C4-2B (cell line): Measurements from ENCODE around the gene ATL3.
"Not testable (repeated sequence)": the region's sequence is repeated elsewhere in the genome, so short reads cannot be mapped to it uniquely, and the experiment has no call there.

Experiments used
- H3K27ac ChIP-seq: fragments of 450-650 bp; 2 replicates; pipeline ENCODE4 v1.5.1; 2017
- ZFX ChIP-seq: fragments of 450-650 bp; IDR thresholded peaks from 2 replicates; pipeline ENCODE4 v1.6.1; 2017
- TF ChIP-seq, protein P1 (sequence below): fragments of 450-650 bp; conservative IDR thresholded peaks from 2 replicates; pipeline ENCODE4 v1.5.1; 2017; ENCODE audit warnings: mild to moderate bottlenecking

The ATL3 gene

DNA sequence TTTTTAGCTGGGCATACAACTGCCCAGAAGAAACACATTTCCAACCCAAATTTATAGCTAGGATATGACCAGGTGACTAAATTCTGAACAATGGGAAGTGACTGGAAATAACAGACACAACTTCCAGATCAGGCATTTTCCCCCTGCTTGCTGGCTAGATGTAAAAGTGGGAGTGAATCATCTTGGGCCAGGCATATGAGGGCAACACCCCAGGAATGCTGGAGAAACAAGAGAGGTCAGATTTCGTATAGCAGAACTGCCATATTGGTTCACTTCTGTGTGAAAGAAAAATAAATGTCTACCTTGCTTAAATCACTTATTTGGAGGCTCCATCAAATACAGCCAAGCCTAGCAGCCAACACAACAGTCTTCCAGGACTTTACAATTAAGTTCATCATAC lies 7.4 kb downstream of the ATL3 start:
- TF ChIP-seq, protein P1, sequence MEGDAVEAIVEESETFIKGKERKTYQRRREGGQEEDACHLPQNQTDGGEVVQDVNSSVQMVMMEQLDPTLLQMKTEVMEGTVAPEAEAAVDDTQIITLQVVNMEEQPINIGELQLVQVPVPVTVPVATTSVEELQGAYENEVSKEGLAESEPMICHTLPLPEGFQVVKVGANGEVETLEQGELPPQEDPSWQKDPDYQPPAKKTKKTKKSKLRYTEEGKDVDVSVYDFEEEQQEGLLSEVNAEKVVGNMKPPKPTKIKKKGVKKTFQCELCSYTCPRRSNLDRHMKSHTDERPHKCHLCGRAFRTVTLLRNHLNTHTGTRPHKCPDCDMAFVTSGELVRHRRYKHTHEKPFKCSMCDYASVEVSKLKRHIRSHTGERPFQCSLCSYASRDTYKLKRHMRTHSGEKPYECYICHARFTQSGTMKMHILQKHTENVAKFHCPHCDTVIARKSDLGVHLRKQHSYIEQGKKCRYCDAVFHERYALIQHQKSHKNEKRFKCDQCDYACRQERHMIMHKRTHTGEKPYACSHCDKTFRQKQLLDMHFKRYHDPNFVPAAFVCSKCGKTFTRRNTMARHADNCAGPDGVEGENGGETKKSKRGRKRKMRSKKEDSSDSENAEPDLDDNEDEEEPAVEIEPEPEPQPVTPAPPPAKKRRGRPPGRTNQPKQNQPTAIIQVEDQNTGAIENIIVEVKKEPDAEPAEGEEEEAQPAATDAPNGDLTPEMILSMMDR = no peak
- TF ChIP-seq ZFX = no peak
- H3K27ac ChIP-seq = no peak overlapping the region

DNA sequence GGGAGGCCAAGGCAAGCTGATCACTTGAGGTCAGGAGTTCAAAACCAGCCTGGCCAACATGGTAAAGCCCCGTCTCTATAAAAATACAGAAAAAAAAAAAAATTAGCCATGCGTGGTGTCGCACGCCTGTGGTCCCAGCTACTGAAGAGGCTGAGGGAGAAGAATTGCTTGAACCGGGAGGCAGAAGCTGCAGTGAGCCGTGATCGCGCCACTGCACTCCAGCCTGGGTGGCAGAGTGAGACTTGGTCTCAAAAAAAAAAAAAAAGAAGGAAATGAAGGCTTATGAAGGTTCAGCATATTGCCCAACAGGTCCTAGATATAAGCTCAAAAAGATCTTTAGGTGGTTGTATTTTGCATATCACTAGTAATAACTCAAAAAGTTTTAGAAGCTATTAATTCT lies 10.2 kb downstream of the ATL3 start:
- no peak for TF ChIP-seq ZFX
- TF ChIP-seq, protein P1 = no peak
- H3K27ac ChIP-seq = no peak overlapping the region

DNA sequence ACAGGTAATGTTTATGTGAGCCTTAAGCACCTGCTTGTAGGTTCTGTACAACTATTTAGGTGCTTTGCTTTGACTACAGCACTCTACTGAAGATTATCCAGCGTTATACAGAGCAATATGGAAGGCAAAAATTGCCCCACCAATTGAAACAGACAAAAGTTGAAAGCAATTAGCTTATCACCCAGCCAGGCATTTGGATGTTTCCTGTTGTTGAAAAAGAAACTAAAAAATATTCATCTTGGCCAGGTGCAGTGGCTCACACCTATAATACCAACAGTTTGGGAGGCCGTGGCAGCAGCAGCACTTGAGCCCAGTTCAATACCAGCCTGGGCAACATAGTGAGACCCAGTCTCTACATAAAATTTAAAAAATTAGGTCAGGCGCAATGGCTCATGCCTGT lies 18.5 kb downstream of the ATL3 start:
- no peak overlapping the region for H3K27ac ChIP-seq
- TF ChIP-seq, protein P1 = no peak
- TF ChIP-seq ZFX = no peak

- TF ChIP-seq, protein P1 = no peak
- no peak for TF ChIP-seq ZFX
- H3K27ac ChIP-seq = no peak overlapping the region
Measured at GRCh38 chr11:63643205-63643604, 28.0 kb downstream of the ATL3 start.

DNA sequence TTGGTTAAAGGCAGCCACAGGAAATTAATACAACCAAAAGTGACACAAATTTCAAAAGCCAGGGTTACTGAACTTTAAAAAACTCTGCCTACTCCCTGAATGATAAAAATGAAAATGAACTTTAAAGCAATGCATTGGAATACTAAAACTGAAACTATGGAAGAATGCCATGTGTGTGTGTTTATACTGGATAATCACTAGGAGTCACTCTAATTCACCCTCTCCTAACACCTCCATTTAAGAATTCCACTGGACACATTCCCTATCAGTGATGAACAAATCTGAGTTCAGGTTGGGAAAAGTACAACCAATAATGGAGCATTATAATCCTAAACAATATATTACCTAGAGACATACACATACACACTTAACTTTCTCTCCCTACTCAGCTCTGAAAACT lies 29.4 kb downstream of the ATL3 start:
- H3K27ac ChIP-seq = no peak overlapping the region
- TF ChIP-seq, protein P1 = peak; percentile 10
- TF ChIP-seq ZFX = no peak

DNA sequence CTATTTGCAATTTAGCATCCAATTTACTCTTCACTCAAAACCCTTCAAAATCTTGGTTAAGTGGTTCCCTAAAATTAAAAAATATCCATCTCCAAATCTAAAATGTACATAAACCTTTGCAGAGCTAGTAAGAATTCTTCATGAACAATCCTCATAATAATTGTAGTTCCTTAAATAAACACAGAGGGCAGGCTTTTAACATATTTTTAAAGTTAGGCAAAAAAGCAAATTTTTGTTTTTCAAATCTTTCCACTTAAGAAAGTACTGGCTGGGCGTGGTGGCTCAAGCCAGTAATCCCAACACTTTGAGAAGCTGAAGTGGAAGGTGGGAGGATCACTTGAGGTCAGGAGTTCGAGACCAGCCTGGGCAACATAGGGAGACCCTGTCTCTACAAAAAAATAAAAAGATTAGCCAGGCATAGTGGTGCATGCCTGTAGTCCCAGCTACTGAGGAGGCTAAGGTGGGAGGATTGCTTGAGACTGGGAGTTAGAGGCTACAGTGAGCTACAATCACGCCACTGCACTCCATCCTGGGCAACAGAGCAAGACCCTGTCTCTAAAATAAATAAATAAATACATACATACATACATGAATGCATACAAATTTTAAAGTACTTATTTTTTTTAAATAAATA lies 31.9 kb downstream of the ATL3 start:
- no peak for TF ChIP-seq ZFX
- TF ChIP-seq, protein P1 = peak; percentile 72
- H3K27ac ChIP-seq = no peak overlapping the region

DNA sequence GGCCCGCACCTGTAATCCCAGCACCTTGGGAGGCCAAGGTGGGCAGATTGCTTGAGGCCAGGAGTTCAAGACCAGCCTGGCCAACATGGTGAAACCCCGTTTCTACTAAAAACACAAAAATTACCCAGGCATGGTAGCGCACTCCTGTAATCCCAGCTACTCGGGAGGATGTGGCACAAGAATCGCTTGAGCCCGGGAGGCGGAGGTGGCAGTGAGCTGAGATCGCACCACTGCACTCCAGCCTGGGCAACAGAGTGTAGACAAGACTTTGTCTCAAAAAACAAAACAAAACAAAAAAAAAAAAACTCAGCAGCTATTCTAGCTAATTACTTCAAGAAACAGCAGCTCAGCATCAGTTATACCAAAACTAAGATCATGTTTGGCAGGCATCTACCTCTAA lies 32.7 kb downstream of the ATL3 start:
- H3K27ac ChIP-seq = not testable (repeated sequence)

- H3K27ac ChIP-seq = no peak overlapping the region
- TF ChIP-seq, protein P1 = peak; percentile 87
- no peak for TF ChIP-seq ZFX
Measured at GRCh38 chr11:63635762-63636465, 35.3 kb downstream of the ATL3 start.
